Hepatocyte (in vitro differentiated cells): ENCODE results near the gene C15orf39. TPM values are rescaled to one million over a fixed set of nuclear protein-coding genes. Genes with fewer than 3 reads are reported as not detected.
"Not testable (repeated sequence)": the region's sequence is repeated elsewhere in the genome, so short reads cannot be mapped to it uniquely, and the experiment has no call there.

Source experiments
- DNase-seq: peaks from one replicate; pipeline ENCODE4 v3.0.0-alpha.2; 2016; ENCODE audit warnings: low spot score
- H2AFZ ChIP-seq: fragments of 200-600 bp; sonication (generic); 2 replicates; pipeline ENCODE4 v1.6.0; 2016; ENCODE audit warnings: antibody characterized with exemption, mild to moderate bottlenecking
- H3K27ac ChIP-seq: fragments of 200-600 bp; sonication (generic); 2 replicates; pipeline ENCODE4 v1.5.1; 2016; ENCODE audit warnings: mild to moderate bottlenecking
- H3K27me3 ChIP-seq: fragments of 200-600 bp; sonication (generic); 2 replicates; pipeline ENCODE4 v1.6.1; 2016
- H3K36me3 ChIP-seq: fragments of 200-600 bp; sonication (generic); replicated peaks from 2 replicates; pipeline ENCODE4 v1.5.1; 2016; ENCODE audit warnings: low read depth; ENCODE audit not compliant: insufficient read depth
- H3K4me1 ChIP-seq: fragments of 200-600 bp; sonication (generic); 2 replicates; pipeline ENCODE4 v1.5.1; 2016; ENCODE audit warnings: mild to moderate bottlenecking, moderate library complexity; ENCODE audit not compliant: insufficient read depth
- H3K4me2 ChIP-seq: fragments of 200-600 bp; sonication (generic); 2 replicates; pipeline ENCODE4 v1.6.0; 2016
- H3K4me3 ChIP-seq: fragments of 200-600 bp; sonication (generic); 2 replicates; pipeline ENCODE4 v1.5.1; 2016; ENCODE audit warnings: mild to moderate bottlenecking
- H3K79me2 ChIP-seq: fragments of 200-600 bp; sonication (generic); 2 replicates; pipeline ENCODE4 v1.6.0; 2017; ENCODE audit warnings: mild to moderate bottlenecking
- H3K9me2 ChIP-seq: fragments of 200-600 bp; sonication (generic); replicated peaks from 2 replicates; pipeline ENCODE4 v1.6.0; 2017; ENCODE audit warnings: mild to moderate bottlenecking; ENCODE audit not compliant: insufficient read depth
- H3K9me3 ChIP-seq: fragments of 200-600 bp; sonication (generic); 2 replicates; pipeline ENCODE4 v1.5.1; 2016; ENCODE audit warnings: low read depth, mild to moderate bottlenecking
- H4K20me1 ChIP-seq: fragments of 200-600 bp; sonication (generic); 2 replicates; pipeline ENCODE4 v1.6.0; 2016; ENCODE audit warnings: mild to moderate bottlenecking; ENCODE audit not compliant: insufficient read depth, poor library complexity, severe bottlenecking
- WGBS: methylation state at CpG from one replicate; pipeline ENCODE4 v1.1.6; 2016; ENCODE audit warnings: low lambda C conversion rate; ENCODE audit errors: missing lambda C conversion rate; 5-methylcytosine and 5-hydroxymethylcytosine counted together
- polyA plus RNA-seq: library from polyadenylated mRNA; unstranded; fragments of >200 nt; fragmentation: Nextera tagmentation; extraction: Ambion mirVana; gene quantifications from 2 replicates; pipeline ENCODE4 v1.2.1, GENCODE V29; 2016
- small RNA-seq: library from RNA; depleted of rRNA; stranded (forward); fragments of <200 nt; gene quantifications from one replicate; pipeline ENCODE3, GENCODE V24; 2014
- total RNA-seq: library from RNA; depleted of rRNA; stranded (reverse); fragments of >200 nt; gene quantifications from 2 replicates; pipeline ENCODE4 v1.2.3, GENCODE V29; 2014

The C15orf39 gene
- total and polyA plus RNA-seq, 2 experiments from 2014 or later, result 15.3 to 18.3 TPM

GRCh38 chr15:75258620-75259343 is 57.1 kb downstream of the C15orf39 start:
- DNase-seq, H3K27ac ChIP-seq: not testable (repeated sequence)
- 83% methylated on average over 8 of the region's 16 CpGs for WGBS

GRCh38 chr15:75259873-75260272 is 58.2 kb downstream of the C15orf39 start:
- not testable (repeated sequence) for DNase-seq, H3K4me3 ChIP-seq, H3K4me1 ChIP-seq, H3K9me3 ChIP-seq, H3K36me3 ChIP-seq, H2AFZ ChIP-seq, H3K4me2 ChIP-seq, H3K79me2 ChIP-seq, H3K9me2 ChIP-seq, H3K27ac ChIP-seq, H3K27me3 ChIP-seq, H4K20me1 ChIP-seq
- no CpG with 5 or more reads among the region's 3 CpGs for WGBS

More at GRCh38 chr15:75258620-75259343, 57.1 kb downstream of the C15orf39 start:
- not testable (repeated sequence) for H4K20me1 ChIP-seq, H3K79me2 ChIP-seq, H3K9me3 ChIP-seq, H3K4me2 ChIP-seq, H3K27me3 ChIP-seq, H3K36me3 ChIP-seq, H3K4me3 ChIP-seq, H2AFZ ChIP-seq, H3K4me1 ChIP-seq, H3K9me2 ChIP-seq

Small RNA genes lying within 50 kb of the gene (small RNA-seq; reads per million reads assigned to genes)
- gene AC068338.1, result not detected

Other genes starting within 250 kb of the C15orf39 start
- gene RPP25, start 245.1 kb upstream of the C15orf39 start, total RNA-seq, result 22.7 and 23.4 TPM in 2 replicates
- gene RPP25, start 245.1 kb upstream of the C15orf39 start, polyA plus RNA-seq, result 60.4 and 65.6 TPM in 2 replicates
- 17.8 and 18.8 TPM in 2 replicates for gene SCAMP5, start 206.3 kb upstream of the C15orf39 start, total RNA-seq
- 7.8 and 10.6 TPM in 2 replicates for gene SCAMP5, start 206.3 kb upstream of the C15orf39 start, polyA plus RNA-seq
- gene PPCDC, start 178.3 kb upstream of the C15orf39 start, total RNA-seq, result 16.4 and 20.8 TPM in 2 replicates
- gene PPCDC, start 178.3 kb upstream of the C15orf39 start, polyA plus RNA-seq, result 17.8 and 21.1 TPM in 2 replicates
- not detected in 2 replicates for gene GOLGA6C, start 56.5 kb downstream of the C15orf39 start, total RNA-seq
- gene GOLGA6C, start 56.5 kb downstream of the C15orf39 start, polyA plus RNA-seq, result not detected in 2 replicates
- gene GOLGA6D, start 81.0 kb downstream of the C15orf39 start, total RNA-seq, result 0.76 TPM in 1 of 2 replicates, not detected in the other
- not detected in 2 replicates for gene GOLGA6D, start 81.0 kb downstream of the C15orf39 start, polyA plus RNA-seq
- gene COMMD4, start 134.2 kb downstream of the C15orf39 start, total RNA-seq, result 46.0 and 70.3 TPM in 2 replicates
- gene COMMD4, start 134.2 kb downstream of the C15orf39 start, polyA plus RNA-seq, result 99.2 and 105 TPM in 2 replicates
- 21.1 and 27.6 TPM in 2 replicates for gene NEIL1, start 145.2 kb downstream of the C15orf39 start, total RNA-seq
- gene NEIL1, start 145.2 kb downstream of the C15orf39 start, polyA plus RNA-seq, result 25.4 and 56.5 TPM in 2 replicates
- 52.1 and 81.4 TPM in 2 replicates for gene MAN2C1, start 166.7 kb downstream of the C15orf39 start, total RNA-seq
- gene MAN2C1, start 166.7 kb downstream of the C15orf39 start, polyA plus RNA-seq, result 88.0 and 119 TPM in 2 replicates
- 28.8 and 35.8 TPM in 2 replicates for gene SIN3A, start 249.8 kb downstream of the C15orf39 start, total RNA-seq
- gene SIN3A, start 249.8 kb downstream of the C15orf39 start, polyA plus RNA-seq, result 13.3 and 16.5 TPM in 2 replicates